HG03280 (cell line): ENCODE data around the gene FBXO24.
"Not testable (repeated sequence)": the region's sequence is repeated elsewhere in the genome, so short reads cannot be mapped to it uniquely, and the experiment has no call there.

Experiments used
- ATAC-seq: cut with Tn5 transposase; IDR thresholded peaks from one replicate; pipeline ENCODE4 v1.9.1; 2021; ENCODE audit warnings: mild to moderate bottlenecking, moderate library complexity; ENCODE audit not compliant: unreplicated experiment

The FBXO24 gene

GRCh38 chr7:100586266-100587025, at the start of gene FBXO24:
FBXO24 (plus strand) TSS chr7:100586328; CDS start chr7:100586626, 298 bp downstream.
- ATAC-seq: peak; percentile 82

GRCh38 chr7:100536695-100537094, 49.4 kb upstream of the FBXO24 start:
- ATAC-seq: not testable (repeated sequence)

GRCh38 chr7:100538348-100538653, 47.8 kb upstream of the FBXO24 start:
- ATAC-seq: no peak

GRCh38 chr7:100538654-100539435, 47.3 kb upstream of the FBXO24 start, which contains the start of gene AGFG2:
AGFG2 (plus strand) TSS chr7:100539203; CDS start chr7:100539347, 144 bp downstream.
- ATAC-seq: peak; percentile 96

- ATAC-seq: no peak
These were observed 46.6 kb upstream of the FBXO24 start for GRCh38 chr7:100539436-100540006.

GRCh38 chr7:100540073-100540723, 45.9 kb upstream of the FBXO24 start:
- ATAC-seq: no peak

GRCh38 chr7:100541309-100541708, 44.8 kb upstream of the FBXO24 start:
- ATAC-seq: not testable (repeated sequence)

- ATAC-seq: no peak
These were observed 42.5 kb upstream of the FBXO24 start for GRCh38 chr7:100543586-100543985.

GRCh38 chr7:100544386-100544785, 41.7 kb upstream of the FBXO24 start:
- no peak for ATAC-seq

GRCh38 chr7:100544967-100545359, 41.2 kb upstream of the FBXO24 start:
- ATAC-seq: no peak

- no peak for ATAC-seq
These were observed 40.6 kb upstream of the FBXO24 start for GRCh38 chr7:100545360-100546128.

GRCh38 chr7:100546129-100546925, 39.8 kb upstream of the FBXO24 start:
- no peak for ATAC-seq

- no peak for ATAC-seq
These were observed 39.0 kb upstream of the FBXO24 start for GRCh38 chr7:100546926-100547800.

GRCh38 chr7:100547872-100548271, 38.3 kb upstream of the FBXO24 start:
- no peak for ATAC-seq

GRCh38 chr7:100548446-100548845, 37.7 kb upstream of the FBXO24 start:
- not testable (repeated sequence) for ATAC-seq

- ATAC-seq: no peak
These were observed 33.6 kb upstream of the FBXO24 start for GRCh38 chr7:100552532-100552931.

- no peak for ATAC-seq
These were observed 33.1 kb upstream of the FBXO24 start for GRCh38 chr7:100553032-100553431.

- no peak for ATAC-seq
These were observed 30.4 kb upstream of the FBXO24 start for GRCh38 chr7:100555701-100556100.

GRCh38 chr7:100556541-100556940, 29.6 kb upstream of the FBXO24 start:
- ATAC-seq: no peak
